Measurements from ENCODE around the gene SLC27A6.
A peak's percentile ranks its signal among the peaks of the same experiment; 100 is the strongest.

The SLC27A6 gene

DNA sequence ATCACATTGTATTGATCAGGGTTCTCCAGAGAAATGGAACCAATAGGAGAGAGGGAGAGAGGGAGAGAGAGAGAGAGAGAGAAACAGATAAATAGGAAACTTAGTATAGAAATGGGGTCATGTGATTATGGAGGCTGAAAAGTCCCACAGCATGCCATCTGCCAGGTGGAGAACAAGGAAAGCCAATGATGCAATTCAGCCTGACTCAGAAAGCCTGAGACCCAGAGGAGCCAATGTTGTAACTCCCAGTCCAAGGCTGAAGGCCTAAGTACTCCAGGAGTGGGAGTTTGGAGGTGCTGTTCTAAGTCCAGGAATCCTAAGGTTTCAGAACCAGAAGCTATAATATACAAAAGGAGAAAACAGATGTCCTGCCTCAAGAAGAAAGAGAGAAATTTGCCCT is 80.9 kb downstream of the SLC27A6 start:
- Histone ChIP-seq H3K4me3 (ENCODE audit: insufficient read depth in 1 of 2, low read depth in 1 of 2, low read length in 2 of 2) (no peak overlapping the region), H4K91ac (ENCODE audit: low read length) (no peak overlapping the region), H3K4ac (ENCODE audit: low read depth in 1 of 2, low read length in 2 of 2) (no peak overlapping the region), H2AFZ (ENCODE audit: low read depth, low read length) (no peak overlapping the region), H3K18ac (ENCODE audit: low read depth in 1 of 2, low read length in 2 of 2) (no peak overlapping the region), H3K9ac (ENCODE audit: low read length) (no peak overlapping the region), H3K4me2 (ENCODE audit: low read length, poor library complexity, severe bottlenecking) (no peak overlapping the region), H3K9me3 (ENCODE audit: control insufficient read depth, low read length) (peaks cover 27% of the 10 kb centered on the region), H4K8ac (ENCODE audit: low read length) (no peak overlapping the region), H2BK5ac (ENCODE audit: low read depth, low read length, poor library complexity, severe bottlenecking) (no peak overlapping the region), H3K79me1 (replicated peaks; ENCODE audit: low read length, poor library complexity, severe bottlenecking) (no peaks in the 10 kb centered on the region), H2BK12ac (ENCODE audit: low read length in 2 of 2) (no peak overlapping the region), H3K4me1 (ENCODE audit: control insufficient read depth, insufficient read depth, low read depth, low read length) (no peaks in the 10 kb centered on the region), H3K36me3 (ENCODE audit: control insufficient read depth in 1 of 2, insufficient read depth in 2 of 2, low read depth in 1 of 2, low read length in 2 of 2) (no peaks in the 10 kb centered on the region), H2AK5ac (ENCODE audit: low read length, severe bottlenecking) (no peak overlapping the region), H2BK15ac (ENCODE audit: low read depth, poor library complexity, severe bottlenecking) (no peak overlapping the region), H3K27me3 (ENCODE audit: control insufficient read depth in 1 of 2, insufficient read depth in 1 of 2, low read length in 2 of 2) (no peaks in the 10 kb centered on the region), H3K14ac (ENCODE audit: low read length in 2 of 2) (no peak overlapping the region), H3K23ac (ENCODE audit: low read length in 2 of 2) (no peak overlapping the region), H3K27ac (ENCODE audit: low read length, poor library complexity, severe bottlenecking) (no peak overlapping the region), H2BK120ac (ENCODE audit: low read depth, low read length) (no peak overlapping the region)
- peak; percentile 45 for DNase-seq

DNA sequence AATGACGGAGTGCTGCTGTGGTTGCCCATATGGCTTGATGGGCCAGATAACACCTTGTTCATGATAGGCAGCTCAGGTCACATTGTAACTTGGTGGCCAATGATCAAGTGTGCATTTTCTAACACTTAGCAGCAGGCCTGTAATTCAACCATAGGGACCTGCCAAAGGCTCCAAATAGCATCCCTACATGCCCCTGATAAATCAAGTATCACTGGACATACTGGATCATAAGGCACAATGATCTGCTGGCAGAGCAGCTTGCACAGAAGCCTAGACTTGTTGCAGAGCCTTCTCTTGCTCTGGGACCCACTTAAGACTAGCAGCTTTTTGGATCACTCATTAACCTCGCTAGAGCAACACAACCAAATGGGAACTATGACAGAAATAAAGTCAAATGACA is 83.2 kb downstream of the SLC27A6 start:
- Histone ChIP-seq H3K4me2 (ENCODE audit: low read length, poor library complexity, severe bottlenecking) (no peak overlapping the region), H3K23ac (ENCODE audit: low read length in 2 of 2) (no peak overlapping the region), H2AK5ac (ENCODE audit: low read length, severe bottlenecking) (no peak overlapping the region), H2BK5ac (ENCODE audit: low read depth, low read length, poor library complexity, severe bottlenecking) (no peak overlapping the region), H3K4me1 (ENCODE audit: control insufficient read depth, insufficient read depth, low read depth, low read length) (no peaks in the 10 kb centered on the region), H2BK15ac (ENCODE audit: low read depth, poor library complexity, severe bottlenecking) (no peak overlapping the region), H2BK120ac (ENCODE audit: low read depth, low read length) (no peak overlapping the region), H2AFZ (ENCODE audit: low read depth, low read length) (no peak overlapping the region), H4K8ac (ENCODE audit: low read length) (no peak overlapping the region), H3K27me3 (ENCODE audit: control insufficient read depth in 1 of 2, insufficient read depth in 1 of 2, low read length in 2 of 2) (no peaks in the 10 kb centered on the region), H3K4ac (ENCODE audit: low read depth in 1 of 2, low read length in 2 of 2) (no peak overlapping the region), H3K14ac (ENCODE audit: low read length in 2 of 2) (no peak overlapping the region), H3K9ac (ENCODE audit: low read length) (no peak overlapping the region), H3K4me3 (ENCODE audit: insufficient read depth in 1 of 2, low read depth in 1 of 2, low read length in 2 of 2) (no peak overlapping the region), H3K36me3 (ENCODE audit: control insufficient read depth in 1 of 2, insufficient read depth in 2 of 2, low read depth in 1 of 2, low read length in 2 of 2) (no peaks in the 10 kb centered on the region), H3K79me1 (replicated peaks; ENCODE audit: low read length, poor library complexity, severe bottlenecking) (no peaks in the 10 kb centered on the region), H4K91ac (ENCODE audit: low read length) (no peak overlapping the region), H3K9me3 (ENCODE audit: control insufficient read depth, low read length) (peaks cover 21% of the 10 kb centered on the region), H3K27ac (ENCODE audit: low read length, poor library complexity, severe bottlenecking) (no peak overlapping the region), H3K18ac (ENCODE audit: low read depth in 1 of 2, low read length in 2 of 2) (no peak overlapping the region), H2BK12ac (ENCODE audit: low read length in 2 of 2) (no peak overlapping the region)
- 96% methylated on average over 1 of the region's 2 CpGs for WGBS
- DNase-seq, result no peak

GRCh38 chr5:129049126-129049799 is 84.0 kb downstream of the SLC27A6 start:
- Histone ChIP-seq H3K4ac (ENCODE audit: low read depth in 1 of 2, low read length in 2 of 2) (no peak overlapping the region), H3K27ac (ENCODE audit: low read length, poor library complexity, severe bottlenecking) (no peak overlapping the region), H3K9ac (ENCODE audit: low read length) (no peak overlapping the region), H3K18ac (ENCODE audit: low read depth in 1 of 2, low read length in 2 of 2) (no peak overlapping the region), H2BK15ac (ENCODE audit: low read depth, poor library complexity, severe bottlenecking) (no peak overlapping the region), H3K14ac (ENCODE audit: low read length in 2 of 2) (no peak overlapping the region), H4K91ac (ENCODE audit: low read length) (no peak overlapping the region), H4K8ac (ENCODE audit: low read length) (no peak overlapping the region), H3K4me1 (ENCODE audit: control insufficient read depth, insufficient read depth, low read depth, low read length) (no peaks in the 10 kb centered on the region), H3K36me3 (ENCODE audit: control insufficient read depth in 1 of 2, insufficient read depth in 2 of 2, low read depth in 1 of 2, low read length in 2 of 2) (no peaks in the 10 kb centered on the region), H3K79me1 (replicated peaks; ENCODE audit: low read length, poor library complexity, severe bottlenecking) (no peaks in the 10 kb centered on the region), H3K9me3 (ENCODE audit: control insufficient read depth, low read length) (peaks cover 14% of the 10 kb centered on the region), H2AK5ac (ENCODE audit: low read length, severe bottlenecking) (no peak overlapping the region), H2AFZ (ENCODE audit: low read depth, low read length) (no peak overlapping the region), H3K27me3 (ENCODE audit: control insufficient read depth in 1 of 2, insufficient read depth in 1 of 2, low read length in 2 of 2) (no peaks in the 10 kb centered on the region), H3K4me3 (ENCODE audit: insufficient read depth in 1 of 2, low read depth in 1 of 2, low read length in 2 of 2) (no peak overlapping the region), H2BK5ac (ENCODE audit: low read depth, low read length, poor library complexity, severe bottlenecking) (no peak overlapping the region), H3K23ac (ENCODE audit: low read length in 2 of 2) (no peak overlapping the region), H2BK120ac (ENCODE audit: low read depth, low read length) (no peak overlapping the region), H3K4me2 (ENCODE audit: low read length, poor library complexity, severe bottlenecking) (no peak overlapping the region), H2BK12ac (ENCODE audit: low read length in 2 of 2) (no peak overlapping the region)
- WGBS, result no CpG with 5 or more reads among the region's 2 CpGs
- no peak for DNase-seq

DNA sequence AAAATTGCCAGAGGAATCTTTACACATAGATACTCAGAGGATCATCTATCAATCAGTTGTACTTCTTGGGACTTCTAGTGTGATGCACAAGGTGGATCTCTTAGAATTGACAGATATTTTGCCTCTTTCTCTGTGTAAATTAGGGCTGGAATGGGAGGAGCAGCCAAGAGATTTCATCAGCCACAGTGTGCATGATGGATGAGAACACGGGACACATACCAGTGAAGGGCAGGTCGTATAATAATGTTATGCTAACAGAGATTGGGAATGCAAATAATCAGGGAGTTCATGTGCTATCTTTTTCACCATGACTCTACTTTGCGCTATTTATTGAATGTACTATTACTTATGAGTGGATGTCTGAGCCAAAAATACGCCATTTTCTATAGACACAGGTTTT is 86.0 kb downstream of the SLC27A6 start:
- Histone ChIP-seq H3K9me3 (ENCODE audit: control insufficient read depth, low read length) (no peaks in the 10 kb centered on the region), H3K9ac (ENCODE audit: low read length) (no peak overlapping the region), H2BK5ac (ENCODE audit: low read depth, low read length, poor library complexity, severe bottlenecking) (no peak overlapping the region), H3K14ac (ENCODE audit: low read length in 2 of 2) (no peak overlapping the region), H4K8ac (ENCODE audit: low read length) (no peak overlapping the region), H3K4ac (ENCODE audit: low read depth in 1 of 2, low read length in 2 of 2) (no peak overlapping the region), H3K79me1 (replicated peaks; ENCODE audit: low read length, poor library complexity, severe bottlenecking) (no peaks in the 10 kb centered on the region), H3K36me3 (ENCODE audit: control insufficient read depth in 1 of 2, insufficient read depth in 2 of 2, low read depth in 1 of 2, low read length in 2 of 2) (no peaks in the 10 kb centered on the region), H2BK120ac (ENCODE audit: low read depth, low read length) (no peak overlapping the region), H2BK12ac (ENCODE audit: low read length in 2 of 2) (no peak overlapping the region), H2AK5ac (ENCODE audit: low read length, severe bottlenecking) (no peak overlapping the region), H3K23ac (ENCODE audit: low read length in 2 of 2) (no peak overlapping the region), H3K4me1 (ENCODE audit: control insufficient read depth, insufficient read depth, low read depth, low read length) (no peaks in the 10 kb centered on the region), H3K18ac (ENCODE audit: low read depth in 1 of 2, low read length in 2 of 2) (no peak overlapping the region), H2BK15ac (ENCODE audit: low read depth, poor library complexity, severe bottlenecking) (no peak overlapping the region), H4K91ac (ENCODE audit: low read length) (no peak overlapping the region), H2AFZ (ENCODE audit: low read depth, low read length) (no peak overlapping the region), H3K4me3 (ENCODE audit: insufficient read depth in 1 of 2, low read depth in 1 of 2, low read length in 2 of 2) (no peak overlapping the region), H3K27me3 (ENCODE audit: control insufficient read depth in 1 of 2, insufficient read depth in 1 of 2, low read length in 2 of 2) (no peaks in the 10 kb centered on the region), H3K4me2 (ENCODE audit: low read length, poor library complexity, severe bottlenecking) (no peak overlapping the region), H3K27ac (ENCODE audit: low read length, poor library complexity, severe bottlenecking) (no peak overlapping the region)
- no peak for DNase-seq
- 90% methylated on average over 2 of the region's 4 CpGs for WGBS
